ENCODE data around the gene TCTN3. TPM values are rescaled to one million over a fixed set of nuclear protein-coding genes. Genes with fewer than 3 reads are reported as not detected.
"Not testable (repeated sequence)": the region's sequence is repeated elsewhere in the genome, so short reads cannot be mapped to it uniquely, and the experiment has no call there.

Gene TCTN3
- 29.0 and 34.2 TPM in 2 replicates for total RNA-seq (2014; rRNA removed; shearing (Covaris generic))

DNA sequence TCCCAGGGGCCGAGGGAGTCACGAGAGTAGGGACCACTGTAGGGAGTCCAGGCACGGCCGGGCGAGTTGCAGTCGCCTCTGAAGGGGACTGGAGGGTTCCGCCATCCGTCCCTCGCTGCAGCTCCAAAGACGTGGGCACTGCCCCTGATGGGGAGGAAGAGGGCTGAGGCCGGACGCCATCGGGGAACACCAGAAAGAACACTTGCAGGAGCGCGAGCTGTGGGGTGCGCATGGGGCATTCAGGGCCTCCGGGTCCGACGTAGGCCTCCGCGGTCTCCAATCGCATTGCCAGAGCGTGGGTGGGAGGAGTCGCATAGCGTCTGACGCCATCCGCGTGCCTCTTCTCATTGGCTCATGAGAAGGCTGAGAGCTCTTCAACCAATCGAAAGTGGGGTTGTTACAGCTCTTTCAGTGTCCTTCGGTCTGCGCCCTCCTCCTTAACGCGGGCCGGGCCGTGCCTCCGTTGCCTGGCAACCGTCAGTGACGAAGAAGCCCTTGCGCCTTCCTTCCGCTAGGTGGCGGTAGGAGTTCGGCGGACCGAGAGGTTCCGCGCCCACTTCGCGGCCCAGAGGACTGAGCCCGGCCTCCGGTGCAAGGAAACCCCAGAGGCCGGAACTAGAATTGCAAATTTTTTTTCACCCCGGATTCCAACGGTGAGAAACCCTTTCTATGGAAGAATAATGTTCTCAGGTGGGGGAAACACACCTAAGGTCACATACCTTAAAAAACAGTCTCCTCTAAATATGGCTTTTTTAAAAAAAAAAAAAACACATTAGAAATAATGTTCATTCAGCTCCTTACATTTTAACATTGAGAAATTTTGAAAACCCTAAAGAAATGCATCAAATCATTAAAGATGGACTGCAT, at the start of gene TCTN3:
Gene TCTN3, minus strand, starts transcription at position 260 of the 867 bp plus-strand sequence. Its CDS starts 28 bp downstream, at position 232.
- peak; percentile 98 to 99 for DNase-seq (ENCODE audit: low read depth in 1 of 2, low spot score in 2 of 2)
- no peaks in the 10 kb centered on the region for H3K9me3 ChIP-seq (replicated peaks)

DNA sequence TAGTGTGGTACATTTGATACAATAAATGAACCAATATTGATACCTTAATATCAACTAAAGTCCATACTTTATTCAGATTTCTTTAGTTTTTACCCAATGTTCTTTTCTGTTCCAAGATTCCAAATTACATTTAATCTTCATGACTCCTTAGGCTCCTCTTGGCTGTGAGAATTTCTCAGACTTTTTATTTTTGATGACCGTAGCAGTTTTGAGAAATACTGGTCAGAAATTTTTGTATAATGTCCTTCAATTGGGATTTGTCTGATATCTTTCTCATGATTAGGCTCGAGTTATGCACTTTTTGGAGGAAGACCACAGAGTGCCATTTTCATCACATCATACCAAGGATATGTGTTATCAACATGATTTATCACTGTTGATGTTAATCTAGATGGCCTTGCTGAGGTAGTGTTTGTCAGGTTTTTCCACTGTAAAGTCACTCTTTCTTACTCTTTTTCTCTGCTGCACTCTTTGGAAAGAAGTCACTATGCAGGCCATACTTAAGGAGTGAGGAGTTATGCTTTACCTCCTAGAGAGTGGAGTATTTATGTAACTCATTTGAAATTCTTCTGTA, 49.3 kb upstream of the TCTN3 start:
- Histone ChIP-seq H3K9me3 (replicated peaks) (no peaks in the 10 kb centered on the region), H3K27me3 (replicated peaks) (no peaks in the 10 kb centered on the region; the same call in 1 of the 2 replicates), H3K4me1 (replicated peaks) (no peaks in the 10 kb centered on the region), H3K4me3 (no peak overlapping the region), H3K36me3 (no peaks in the 10 kb centered on the region), H3K27ac (no peak overlapping the region)
- DNase-seq (ENCODE audit: low read depth in 1 of 2, low spot score in 2 of 2) = no peak

More for the DNA sequence above, at the start of gene TCTN3:
- peaks cover 33% of the 10 kb centered on the region for H3K36me3 ChIP-seq
- peak within 1 kb of the TSS; percentile 77 for H3K4me3 ChIP-seq
- H3K27ac ChIP-seq = peak within 1 kb of the TSS; percentile 57
- no peaks in the 10 kb centered on the region for H3K27me3 ChIP-seq (replicated peaks)
- peaks cover 5% of the 10 kb centered on the region for H3K4me1 ChIP-seq (replicated peaks)

GRCh38 chr10:95742485-95742884, 48.8 kb upstream of the TCTN3 start:
- H3K9me3 ChIP-seq (replicated peaks) = no peaks in the 10 kb centered on the region
- H3K27ac ChIP-seq = no peak overlapping the region
- no peak overlapping the region for H3K4me3 ChIP-seq
- DNase-seq (ENCODE audit: low read depth in 1 of 2, low spot score in 2 of 2) = no peak
- no peaks in the 10 kb centered on the region for H3K4me1 ChIP-seq (replicated peaks)
- no peaks in the 10 kb centered on the region; the same call in 1 of the 2 replicates for H3K27me3 ChIP-seq (replicated peaks)
- H3K36me3 ChIP-seq = no peaks in the 10 kb centered on the region

DNA sequence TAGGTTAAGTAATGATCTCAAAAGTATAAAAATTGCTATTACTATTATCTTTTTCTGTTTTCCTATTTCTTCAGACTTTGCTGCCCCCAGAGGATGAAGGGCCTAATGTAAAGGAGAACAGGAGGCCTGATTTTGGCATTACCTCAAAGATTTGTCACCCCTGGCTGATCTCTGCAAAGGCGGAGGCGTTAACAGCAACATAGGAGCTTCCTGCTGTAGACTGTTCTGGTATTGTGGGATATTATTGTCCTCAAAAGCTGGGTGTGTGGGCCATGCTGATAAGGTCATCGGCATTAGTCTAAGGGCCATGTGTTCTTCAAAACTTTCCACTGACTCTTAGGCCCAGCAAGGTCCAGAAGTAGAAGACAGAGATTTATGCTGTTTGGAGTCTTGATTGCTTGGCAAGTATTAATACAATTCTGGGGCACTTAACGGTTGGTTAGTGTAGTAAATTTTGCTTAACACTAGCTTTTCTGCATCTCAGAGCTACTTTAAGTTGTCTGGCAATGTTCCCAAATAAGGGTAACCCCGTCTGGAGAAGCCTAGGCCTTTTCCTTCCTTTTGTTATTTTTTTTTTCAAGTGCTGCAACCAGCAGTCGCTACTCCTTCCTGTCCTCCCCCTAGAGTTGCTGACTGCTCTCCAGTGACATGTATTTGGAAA, 48.2 kb upstream of the TCTN3 start:
- H3K36me3 ChIP-seq = no peaks in the 10 kb centered on the region
- no peak overlapping the region for H3K27ac ChIP-seq
- no peak overlapping the region for H3K4me3 ChIP-seq
- no peaks in the 10 kb centered on the region for H3K9me3 ChIP-seq (replicated peaks)
- DNase-seq (ENCODE audit: low read depth in 1 of 2, low spot score in 2 of 2) = no peak
- H3K27me3 ChIP-seq (replicated peaks) = no peaks in the 10 kb centered on the region; the same call in 1 of the 2 replicates
- no peaks in the 10 kb centered on the region for H3K4me1 ChIP-seq (replicated peaks)

DNA sequence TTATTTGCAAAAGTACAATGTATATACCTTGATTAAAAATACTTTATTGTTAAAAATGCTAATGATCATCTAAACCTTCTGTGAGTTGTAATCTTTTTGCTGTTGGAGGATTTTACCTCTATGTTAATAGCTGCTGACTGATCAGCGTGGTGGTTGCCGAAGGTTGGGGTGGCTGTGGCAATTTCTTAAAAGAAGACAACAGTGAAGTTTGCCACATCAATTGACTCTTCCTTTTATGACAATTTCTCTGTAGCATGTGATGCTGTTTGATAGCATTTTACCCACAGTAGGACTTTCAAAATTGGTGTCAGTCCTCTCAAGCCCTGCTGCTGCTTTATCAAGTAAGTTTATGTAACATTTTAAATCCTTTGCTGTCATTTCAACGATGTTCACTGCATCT, 45.3 kb upstream of the TCTN3 start:
- H3K4me1 ChIP-seq (replicated peaks) = no peaks in the 10 kb centered on the region
- no peaks in the 10 kb centered on the region for H3K27me3 ChIP-seq (replicated peaks)
- H3K4me3 ChIP-seq = no peak overlapping the region
- no peak overlapping the region for H3K27ac ChIP-seq
- no peaks in the 10 kb centered on the region for H3K36me3 ChIP-seq
- DNase-seq (ENCODE audit: low read depth in 1 of 2, low spot score in 2 of 2) = no peak
- no peaks in the 10 kb centered on the region for H3K9me3 ChIP-seq (replicated peaks)

DNA sequence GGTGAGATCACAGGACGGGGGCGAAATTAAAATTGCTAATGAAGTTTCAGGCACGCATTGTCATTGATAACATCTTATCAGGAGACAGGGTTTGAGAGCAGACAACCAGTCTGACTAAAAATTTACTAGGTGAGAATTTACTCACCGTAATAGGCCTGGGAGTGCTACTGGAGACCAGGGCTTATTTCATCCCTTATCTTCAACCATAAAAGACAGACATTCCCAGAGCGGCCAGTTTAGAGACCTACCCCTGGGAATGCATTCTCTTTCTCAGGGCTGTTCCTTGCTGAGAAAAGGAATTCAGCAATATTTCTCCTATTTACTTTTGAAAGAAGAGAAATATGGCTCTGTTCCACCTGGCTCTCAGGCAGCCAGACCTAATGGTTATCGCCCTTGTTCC, 39.2 kb upstream of the TCTN3 start:
- not testable (repeated sequence) for H3K36me3 ChIP-seq; DNase-seq (ENCODE audit: low read depth in 1 of 2, low spot score in 2 of 2); H3K4me3 ChIP-seq; H3K27ac ChIP-seq; H3K27me3 ChIP-seq (replicated peaks); H3K4me1 ChIP-seq (replicated peaks); H3K9me3 ChIP-seq (replicated peaks)

- H3K4me1 ChIP-seq (replicated peaks) = no peaks in the 10 kb centered on the region
- H3K36me3 ChIP-seq = no peaks in the 10 kb centered on the region
- no peak for DNase-seq (ENCODE audit: low read depth in 1 of 2, low spot score in 2 of 2)
- H3K27ac ChIP-seq = no peak overlapping the region
- 0 out of 2 replicates have a peak, but pooled peaks cover 3% of the 10 kb centered on the region for H3K27me3 ChIP-seq (replicated peaks)
- H3K9me3 ChIP-seq (replicated peaks) = no peaks in the 10 kb centered on the region
- no peak overlapping the region for H3K4me3 ChIP-seq
These were observed 36.5 kb upstream of the TCTN3 start for GRCh38 chr10:95730233-95730632.

DNA sequence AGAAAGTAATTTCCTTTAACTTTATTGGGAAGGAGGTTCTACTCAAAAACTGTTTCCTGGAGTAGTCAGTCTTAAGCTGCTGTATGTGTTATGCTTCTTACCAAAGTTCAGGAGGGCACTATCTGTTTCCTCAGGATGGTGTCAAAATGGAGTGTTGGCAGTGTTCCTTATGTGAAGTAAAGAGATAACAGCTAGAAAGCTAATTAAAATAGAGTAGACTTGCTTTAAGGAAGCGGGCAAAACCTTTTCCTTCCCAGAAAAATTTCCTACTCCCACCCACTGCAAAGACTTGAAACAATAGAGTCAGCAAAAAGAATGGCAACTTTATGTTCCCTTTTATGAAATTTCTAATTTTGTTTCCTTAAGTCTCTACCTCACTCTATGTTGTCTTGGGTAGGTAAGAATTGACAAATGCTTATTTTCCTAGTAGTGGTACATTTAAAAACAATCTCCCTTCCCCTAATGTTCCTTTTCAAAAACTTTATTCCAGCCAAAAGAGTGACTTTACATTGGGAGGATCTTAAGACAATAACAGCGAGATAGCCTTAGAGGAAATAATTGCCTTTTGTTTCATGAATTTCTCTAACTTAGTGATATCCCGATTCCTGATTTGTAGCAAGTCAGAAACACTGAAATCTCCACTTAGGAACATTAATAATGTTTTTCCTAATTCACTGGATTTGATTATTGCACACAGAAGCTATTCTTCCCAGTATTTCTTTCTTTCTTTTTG, 35.8 kb upstream of the TCTN3 start:
- no peaks in the 10 kb centered on the region for H3K36me3 ChIP-seq
- no peak for DNase-seq (ENCODE audit: low read depth in 1 of 2, low spot score in 2 of 2)
- no peaks in the 10 kb centered on the region for H3K4me1 ChIP-seq (replicated peaks)
- H3K27ac ChIP-seq = no peak overlapping the region
- H3K27me3 ChIP-seq (replicated peaks) = 0 out of 2 replicates have a peak, but pooled peaks cover 3% of the 10 kb centered on the region
- H3K9me3 ChIP-seq (replicated peaks) = no peaks in the 10 kb centered on the region
- H3K4me3 ChIP-seq = no peak overlapping the region

- DNase-seq (ENCODE audit: low read depth in 1 of 2, low spot score in 2 of 2) = no peak
- H3K4me1 ChIP-seq (replicated peaks) = no peaks in the 10 kb centered on the region
These were observed 34.8 kb upstream of the TCTN3 start for GRCh38 chr10:95728526-95728925.

DNA sequence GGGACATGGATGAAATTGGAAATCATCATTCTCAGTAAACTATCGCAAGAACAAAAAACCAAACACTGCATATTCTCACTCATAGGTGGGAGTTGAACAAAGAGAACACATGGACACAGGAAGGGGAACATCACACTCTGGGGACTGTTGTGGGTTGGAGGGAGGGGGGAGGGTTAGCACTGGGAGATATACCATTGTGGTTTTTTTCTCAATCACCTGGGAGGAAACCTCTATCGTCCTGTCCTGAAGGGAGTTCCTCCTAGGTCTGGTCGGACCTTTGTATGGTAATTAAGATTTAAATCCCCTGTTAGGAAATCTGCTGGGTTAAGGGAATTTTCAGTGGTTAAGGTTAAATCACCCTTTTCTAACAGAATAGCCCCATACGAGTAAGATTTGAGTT, 28.8 kb upstream of the TCTN3 start:
- not testable (repeated sequence) for H3K9me3 ChIP-seq (replicated peaks); H3K36me3 ChIP-seq; H3K4me1 ChIP-seq (replicated peaks); H3K27ac ChIP-seq; H3K27me3 ChIP-seq (replicated peaks); H3K4me3 ChIP-seq; DNase-seq (ENCODE audit: low read depth in 1 of 2, low spot score in 2 of 2)

More at GRCh38 chr10:95728526-95728925, 34.8 kb upstream of the TCTN3 start:
- H3K36me3 ChIP-seq = no peaks in the 10 kb centered on the region
- H3K27ac ChIP-seq = no peak overlapping the region
- H3K27me3 ChIP-seq (replicated peaks) = 0 out of 2 replicates have a peak, but pooled peaks cover 3% of the 10 kb centered on the region
- H3K4me3 ChIP-seq = no peak overlapping the region
- H3K9me3 ChIP-seq (replicated peaks) = no peaks in the 10 kb centered on the region

GRCh38 chr10:95720745-95721144, 27.0 kb upstream of the TCTN3 start:
- not testable (repeated sequence) for DNase-seq (ENCODE audit: low read depth in 1 of 2, low spot score in 2 of 2); H3K4me1 ChIP-seq (replicated peaks); H3K27me3 ChIP-seq (replicated peaks)

DNA sequence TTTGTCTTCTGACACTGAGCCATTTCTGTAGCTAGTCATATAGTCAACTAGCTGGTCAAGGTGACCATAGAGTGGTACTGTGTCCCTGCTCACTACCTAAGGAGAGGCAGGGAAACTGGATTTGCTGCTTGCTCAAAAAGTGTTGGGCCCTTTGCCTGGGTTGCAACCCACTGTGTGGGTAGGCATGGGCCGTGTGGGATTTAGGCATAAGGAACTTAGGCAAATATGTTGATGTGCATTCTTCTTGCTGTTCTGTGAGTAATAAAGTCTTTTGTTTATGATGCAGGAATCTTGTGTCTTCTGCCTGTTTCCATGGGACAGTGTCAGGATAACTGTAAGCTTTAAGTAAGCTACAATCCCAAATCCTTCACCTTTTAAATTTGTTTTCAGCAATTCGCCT, 23.1 kb upstream of the TCTN3 start:
- Histone ChIP-seq H3K27me3 (replicated peaks) (no peaks in the 10 kb centered on the region), H3K4me3 (no peak overlapping the region), H3K4me1 (replicated peaks) (no peaks in the 10 kb centered on the region), H3K27ac (no peak overlapping the region), H3K36me3 (no peaks in the 10 kb centered on the region), H3K9me3 (replicated peaks) (no peaks in the 10 kb centered on the region)
- no peak for DNase-seq (ENCODE audit: low read depth in 1 of 2, low spot score in 2 of 2)

More at GRCh38 chr10:95720745-95721144, 27.0 kb upstream of the TCTN3 start:
- H3K9me3 ChIP-seq (replicated peaks); H3K4me3 ChIP-seq; H3K36me3 ChIP-seq; H3K27ac ChIP-seq: not testable (repeated sequence)

DNA sequence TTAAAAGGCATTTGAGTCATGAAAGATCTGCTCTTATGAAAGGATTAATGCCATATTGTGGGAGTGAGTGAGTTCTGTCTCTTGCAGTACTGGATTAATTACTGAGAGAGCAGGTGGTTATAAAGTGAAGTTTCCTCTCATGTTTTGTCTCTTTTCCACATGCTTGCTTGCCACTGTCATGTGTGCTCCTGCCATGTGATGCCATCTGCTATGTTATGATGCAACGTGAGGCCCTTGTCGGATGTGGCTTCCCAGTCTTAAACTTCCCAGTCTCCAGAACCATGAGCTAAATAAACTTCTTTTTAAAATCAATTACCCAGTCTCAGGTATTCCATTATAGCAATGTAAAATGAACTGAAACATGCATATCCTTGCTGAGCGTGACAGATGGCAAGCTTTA, 22.7 kb upstream of the TCTN3 start:
- Histone ChIP-seq H3K9me3 (replicated peaks) (no peaks in the 10 kb centered on the region), H3K27ac (no peak overlapping the region), H3K36me3 (no peaks in the 10 kb centered on the region), H3K4me3 (no peak overlapping the region), H3K27me3 (replicated peaks) (no peaks in the 10 kb centered on the region), H3K4me1 (replicated peaks) (no peaks in the 10 kb centered on the region)
- DNase-seq (ENCODE audit: low read depth in 1 of 2, low spot score in 2 of 2) = no peak
